GM19452 (cell line): ENCODE data around the gene GNAS-AS1.

Experiments used
- ATAC-seq: cut with Tn5 transposase; IDR thresholded peaks from one replicate; pipeline ENCODE4 v1.9.1; 2021; ENCODE audit not compliant: unreplicated experiment

The GNAS-AS1 gene

GRCh38 chr20:58886546-58886945, 35.8 kb upstream of the GNAS-AS1 start:
- ATAC-seq: no peak

DNA sequence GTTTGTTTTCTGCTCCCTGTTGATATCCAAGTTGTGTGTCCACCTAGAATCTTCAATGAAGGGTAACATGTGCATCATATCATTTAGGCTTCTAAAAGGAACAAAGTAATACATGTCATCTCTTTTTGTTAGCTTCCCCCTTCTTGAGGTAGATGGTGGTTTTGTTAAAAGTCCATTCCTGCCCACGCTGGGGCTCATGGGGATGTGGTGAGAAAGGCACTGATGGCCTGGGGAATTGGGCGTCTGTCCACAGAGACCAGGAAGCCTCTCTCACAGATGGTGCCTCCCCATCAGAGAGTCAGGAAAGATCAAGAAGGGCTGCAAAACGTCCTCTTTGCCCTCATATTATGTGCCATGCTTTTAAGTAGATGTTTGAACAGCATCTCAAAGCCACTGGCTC, 34.3 kb upstream of the GNAS-AS1 start:
- no peak for ATAC-seq

DNA sequence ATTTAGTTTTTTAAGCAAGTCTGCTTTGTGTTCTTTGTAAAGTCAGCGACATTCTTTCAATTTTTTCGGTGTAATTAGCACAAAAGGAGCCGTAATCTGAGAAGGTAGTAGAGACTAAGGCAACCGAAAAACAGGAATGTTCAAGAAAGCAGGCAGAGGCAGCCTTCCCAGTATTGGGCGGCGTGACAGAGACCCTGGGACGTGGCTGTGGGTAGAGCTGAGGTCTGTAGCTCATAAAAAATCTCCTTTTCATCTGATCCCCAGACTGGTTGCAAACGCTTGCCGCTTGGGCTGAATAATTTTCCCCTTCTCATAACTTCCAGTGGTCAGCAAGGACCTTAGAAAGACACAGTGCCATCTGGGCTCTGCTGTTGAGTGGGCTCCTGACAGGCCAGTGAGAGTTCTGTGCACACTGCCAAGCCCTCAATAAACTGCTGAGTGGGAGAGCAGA, 32.6 kb upstream of the GNAS-AS1 start:
- ATAC-seq: no peak

GRCh38 chr20:58882704-58883089, 32.0 kb upstream of the GNAS-AS1 start:
- ATAC-seq: no peak

DNA sequence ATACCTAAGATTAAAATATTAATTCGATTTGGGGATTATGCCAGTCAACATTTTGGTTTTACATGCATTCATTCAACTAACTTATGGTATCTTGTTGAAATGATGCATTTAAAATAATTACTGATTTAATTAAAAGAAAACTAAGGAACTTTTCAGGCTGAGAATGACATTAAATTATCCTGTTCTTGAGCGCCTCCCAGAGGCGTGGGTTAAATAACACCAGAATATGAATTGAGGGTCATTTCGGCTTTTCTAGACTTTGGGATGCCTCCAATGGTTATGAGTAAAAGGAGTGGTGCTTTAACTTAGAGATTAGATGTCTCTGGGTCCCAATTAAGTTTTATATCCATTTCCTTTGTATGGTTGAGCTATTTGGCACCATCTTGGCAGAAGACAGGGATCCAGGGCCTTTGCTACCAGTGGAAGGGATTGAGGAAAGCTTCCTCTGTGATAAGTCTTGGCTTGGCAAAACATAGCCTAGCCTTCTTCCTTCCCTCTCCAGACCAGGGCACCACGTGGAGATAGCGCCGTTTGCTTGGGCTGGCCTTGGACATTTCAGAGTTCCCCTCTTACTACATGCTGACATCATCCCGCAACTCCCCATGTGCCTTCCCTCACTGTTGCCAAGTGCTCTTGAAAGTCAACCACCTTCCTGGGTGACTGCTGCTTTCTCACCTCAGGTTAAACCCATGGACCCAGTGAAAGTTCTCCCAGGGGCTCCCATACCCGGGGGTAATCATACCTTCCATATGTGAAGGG, 30.5 kb upstream of the GNAS-AS1 start:
- no peak for ATAC-seq

GRCh38 chr20:58880441-58880840, 29.7 kb upstream of the GNAS-AS1 start:
- no peak for ATAC-seq

DNA sequence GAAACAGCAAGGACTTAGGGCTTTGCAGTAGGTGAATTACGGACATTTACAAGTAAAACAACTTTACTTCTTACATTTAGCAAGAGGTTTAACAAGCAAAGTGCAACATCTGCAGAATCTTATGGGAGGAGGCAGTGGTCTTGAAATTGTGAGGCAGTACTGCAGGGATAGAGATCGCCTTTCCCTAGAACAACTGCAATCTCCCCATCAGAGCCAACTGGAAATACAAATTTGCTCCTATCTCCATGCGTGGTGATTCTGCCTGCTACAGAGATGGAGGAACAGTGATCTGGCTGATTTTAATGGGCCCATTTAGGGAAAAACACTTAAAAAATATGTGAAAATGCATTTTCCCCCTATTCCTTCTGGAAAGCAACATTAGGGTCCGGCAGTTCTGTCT, 27.7 kb upstream of the GNAS-AS1 start:
- ATAC-seq: no peak

DNA sequence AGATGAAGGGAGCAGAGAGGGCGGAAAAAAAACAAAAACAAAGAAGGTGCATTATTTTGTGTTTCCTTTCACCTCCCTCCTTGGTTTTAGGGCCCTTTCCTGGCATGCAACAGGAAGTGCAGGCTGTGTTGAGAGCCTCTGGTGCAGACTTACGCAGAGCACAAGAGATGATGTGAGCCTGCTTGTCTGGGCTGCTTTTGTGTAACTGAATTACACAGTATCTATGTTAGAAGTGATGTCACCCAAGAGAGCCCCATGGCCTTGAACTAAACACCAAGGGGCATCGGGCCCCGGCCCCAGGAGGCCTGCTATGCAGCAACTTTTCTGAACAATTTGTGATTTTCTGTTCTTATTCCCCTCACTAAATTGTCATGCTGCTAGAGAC, 27.3 kb upstream of the GNAS-AS1 start:
- no peak for ATAC-seq

- no peak for ATAC-seq
Observed at GRCh38 chr20:58877050-58877975, 26.6 kb upstream of the GNAS-AS1 start.

GRCh38 chr20:58876437-58876836, 25.7 kb upstream of the GNAS-AS1 start:
- no peak for ATAC-seq

GRCh38 chr20:58875541-58876134, 24.9 kb upstream of the GNAS-AS1 start:
- ATAC-seq: no peak

GRCh38 chr20:58875111-58875510, 24.4 kb upstream of the GNAS-AS1 start:
- ATAC-seq: no peak

- ATAC-seq: no peak
Observed at GRCh38 chr20:58874469-58874868, 23.8 kb upstream of the GNAS-AS1 start.

- ATAC-seq: no peak
Observed at GRCh38 chr20:58871533-58872102, 20.9 kb upstream of the GNAS-AS1 start.

GRCh38 chr20:58870293-58871014, 19.8 kb upstream of the GNAS-AS1 start:
- no peak for ATAC-seq

DNA sequence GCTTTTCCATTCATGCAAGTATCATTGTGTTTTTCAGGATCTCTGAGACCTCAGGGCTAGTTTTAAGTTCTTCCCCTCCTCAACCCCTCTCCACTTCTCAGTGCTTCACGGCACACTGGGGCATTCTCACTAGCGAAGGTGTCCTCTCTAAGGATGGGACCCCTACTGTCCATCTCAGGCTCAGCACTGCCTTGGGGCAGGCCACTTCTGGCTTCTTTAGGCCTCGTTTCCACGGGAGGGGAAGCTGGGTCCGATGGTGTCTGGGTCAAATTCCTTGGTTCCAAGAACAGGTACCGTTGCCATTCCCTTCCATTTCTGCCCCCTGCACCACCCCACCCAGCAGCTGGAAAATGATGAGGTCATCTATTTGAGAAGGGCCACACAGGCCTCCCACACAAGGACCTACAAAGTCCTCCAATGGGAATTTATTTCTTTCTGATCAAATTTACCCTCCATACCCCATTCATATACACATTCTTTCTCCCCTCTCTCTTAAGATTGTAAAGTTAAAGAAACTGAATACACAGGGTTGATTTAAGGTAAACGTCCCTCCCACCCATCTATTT, 19.0 kb upstream of the GNAS-AS1 start:
- no peak for ATAC-seq

DNA sequence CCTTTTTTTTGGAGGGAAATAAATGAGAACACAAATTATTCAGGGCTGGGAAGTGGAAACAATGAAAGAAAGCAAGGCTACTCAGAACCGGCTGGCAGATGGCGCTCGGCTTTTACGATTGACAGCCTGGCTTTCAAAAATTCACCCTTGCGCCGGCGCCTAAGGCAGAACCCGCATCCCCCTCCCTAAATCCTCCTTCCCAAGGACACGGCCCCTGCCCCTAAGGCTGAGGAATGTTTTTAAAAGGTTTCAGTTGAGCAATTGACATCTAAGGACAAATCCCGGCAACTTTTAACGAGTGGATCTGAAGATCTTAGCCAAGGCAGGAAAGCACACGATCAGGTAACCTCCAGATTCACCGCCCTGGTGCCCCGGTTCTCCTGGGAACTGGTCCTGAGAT, 18.1 kb upstream of the GNAS-AS1 start:
- ATAC-seq: no peak

DNA sequence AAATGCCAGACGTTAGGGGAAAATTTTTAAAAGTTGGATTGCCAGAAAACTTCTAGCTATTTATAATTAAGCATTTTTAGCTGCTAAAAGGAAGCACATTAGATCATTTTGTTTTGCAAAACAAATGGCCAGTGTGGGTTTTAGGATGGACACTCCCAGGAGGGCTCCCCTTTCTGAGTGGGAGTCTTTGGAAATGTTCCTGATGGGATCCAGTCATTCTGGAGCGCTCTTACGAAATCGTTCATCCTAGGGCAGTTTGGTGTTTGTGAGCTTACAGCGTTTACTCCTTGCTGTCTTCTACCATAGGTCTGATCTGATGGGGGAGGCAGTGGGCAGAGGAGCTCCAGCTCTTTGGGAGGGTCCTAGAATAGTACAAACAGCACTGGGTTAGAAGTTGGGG, 16.5 kb upstream of the GNAS-AS1 start:
- ATAC-seq: no peak

DNA sequence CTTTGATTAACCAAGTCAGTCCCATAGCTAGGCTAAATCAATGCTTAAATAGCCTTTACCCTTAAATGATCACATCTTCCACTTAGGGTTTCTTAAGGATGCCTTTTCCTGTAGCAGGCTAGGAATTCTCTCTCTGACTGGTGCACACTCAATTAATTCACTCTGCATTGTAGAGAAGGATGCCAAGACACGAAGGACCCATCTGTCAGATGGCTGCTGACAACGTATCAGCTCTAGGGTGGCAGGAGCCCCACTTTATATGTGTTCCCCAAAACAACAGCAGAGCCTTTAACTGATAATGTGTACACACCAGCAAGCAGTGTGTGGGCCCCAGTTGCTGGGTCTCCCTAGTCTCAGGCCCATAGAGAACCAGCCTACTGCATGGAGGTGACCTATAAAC, 15.1 kb upstream of the GNAS-AS1 start:
- ATAC-seq: no peak

DNA sequence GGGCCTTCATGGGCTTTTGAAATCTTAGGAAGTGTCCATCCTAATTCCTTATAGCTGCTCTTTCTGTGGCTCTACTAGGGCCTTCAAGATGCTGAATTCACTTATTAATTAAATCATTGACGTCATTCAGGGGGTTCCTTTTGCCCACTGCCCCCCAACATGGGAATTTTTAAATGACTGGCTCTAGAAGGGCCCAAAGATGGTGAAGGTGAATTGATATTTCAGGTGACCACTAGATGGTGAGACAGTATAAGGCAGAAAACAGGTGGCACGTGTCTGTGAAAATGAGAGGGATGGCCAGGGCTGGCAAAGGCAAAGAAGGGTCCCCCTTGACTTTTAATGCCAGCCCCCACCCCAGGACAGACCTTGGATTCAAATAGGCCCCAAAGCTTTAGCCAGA, 13.6 kb upstream of the GNAS-AS1 start:
- no peak for ATAC-seq
